Urothelium cell line (cell line): ENCODE results near the gene COBLL1.
"Not testable (repeated sequence)": the region's sequence is repeated elsewhere in the genome, so short reads cannot be mapped to it uniquely, and the experiment has no call there.

Experiments used
- DNase-seq: peaks from one replicate; pipeline ENCODE4 v3.0.0; 2011; ENCODE audit warnings: low spot score, mixed read lengths
- FAIRE-seq: peaks from 2 replicates; lab custom pipeline; 2011; peaks lifted over from hg19 to GRCh38; lab: Jason Lieb, UNC

Gene COBLL1

GRCh38 chr2:164789968-164790367 lies 51.7 kb downstream of the COBLL1 start:
- DNase-seq (no peak), FAIRE-seq (no peak)

GRCh38 chr2:164786787-164787186 lies 54.8 kb downstream of the COBLL1 start:
- DNase-seq, result no peak
- FAIRE-seq, result no peak

GRCh38 chr2:164785457-164785856 lies 56.2 kb downstream of the COBLL1 start:
- FAIRE-seq, result no peak

GRCh38 chr2:164784376-164784775 lies 57.2 kb downstream of the COBLL1 start:
- FAIRE-seq (no peak), DNase-seq (peak; percentile 9)

More at GRCh38 chr2:164785457-164785856, 56.2 kb downstream of the COBLL1 start:
- DNase-seq, result no peak

- FAIRE-seq (no peak), DNase-seq (no peak)
These were observed 59.3 kb downstream of the COBLL1 start for GRCh38 chr2:164782323-164782722.

- FAIRE-seq (no peak), DNase-seq (no peak)
These were observed 60.2 kb downstream of the COBLL1 start for GRCh38 chr2:164781394-164781793.

- DNase-seq (no peak), FAIRE-seq (no peak)
These were observed 60.9 kb downstream of the COBLL1 start for GRCh38 chr2:164780611-164781178.

GRCh38 chr2:164779383-164780057 lies 62.1 kb downstream of the COBLL1 start:
- DNase-seq (no peak), FAIRE-seq (no peak)

- no peak for DNase-seq
- FAIRE-seq, result no peak
These were observed 62.9 kb downstream of the COBLL1 start for GRCh38 chr2:164778723-164779122.

GRCh38 chr2:164777847-164778461 lies 63.7 kb downstream of the COBLL1 start:
- DNase-seq, result no peak
- no peak for FAIRE-seq

GRCh38 chr2:164773635-164774034 lies 68.0 kb downstream of the COBLL1 start:
- FAIRE-seq, result no peak
- no peak for DNase-seq

GRCh38 chr2:164773091-164773490 lies 68.5 kb downstream of the COBLL1 start:
- DNase-seq (no peak), FAIRE-seq (no peak)

GRCh38 chr2:164771897-164772296 lies 69.7 kb downstream of the COBLL1 start:
- DNase-seq (no peak), FAIRE-seq (no peak)

- FAIRE-seq (no peak), DNase-seq (no peak)
These were observed 71.2 kb downstream of the COBLL1 start for GRCh38 chr2:164770421-164770916.

GRCh38 chr2:164766954-164767320 lies 74.7 kb downstream of the COBLL1 start:
- no peak for FAIRE-seq

GRCh38 chr2:164766216-164766953 lies 75.2 kb downstream of the COBLL1 start:
- FAIRE-seq (no peak), DNase-seq (no peak)

More at GRCh38 chr2:164766954-164767320, 74.7 kb downstream of the COBLL1 start:
- DNase-seq, result no peak

GRCh38 chr2:164764996-164765395 lies 76.6 kb downstream of the COBLL1 start:
- no peak for DNase-seq
- no peak for FAIRE-seq

- FAIRE-seq, result no peak
- DNase-seq, result no peak
These were observed 77.1 kb downstream of the COBLL1 start for GRCh38 chr2:164764474-164764873.

GRCh38 chr2:164763431-164763830 lies 78.2 kb downstream of the COBLL1 start:
- DNase-seq (no peak), FAIRE-seq (no peak)

- DNase-seq (no peak), FAIRE-seq (no peak)
These were observed 79.7 kb downstream of the COBLL1 start for GRCh38 chr2:164761737-164762460.

GRCh38 chr2:164761201-164761600 lies 80.4 kb downstream of the COBLL1 start:
- not testable (repeated sequence) for FAIRE-seq, DNase-seq
